A673 (cell line): ENCODE measurements around the gene GIMAP8.

ENCODE experiments used
- CTCF ChIP-seq: fragments of 300-800, 200-600 bp; sonication (generic); conservative IDR thresholded peaks from 2 replicates; pipeline ENCODE4 v1.5.1; 2017; ENCODE audit warnings: low read depth, mild to moderate bottlenecking, antibody characterized with exemption, low read length, moderate library complexity, mixed read lengths
- EZH2 ChIP-seq: fragments of 200-600 bp; sonication (generic); IDR thresholded peaks from 2 replicates; pipeline ENCODE4 v1.6.1; 2017; ENCODE audit warnings: borderline replicate concordance, low read depth, mild to moderate bottlenecking, mixed read lengths, antibody characterized with exemption, low read length; ENCODE audit not compliant: poor library complexity, severe bottlenecking

GRCh38 chr7:150502519-150502918 is 52.1 kb downstream of the GIMAP8 start:
- TF ChIP-seq CTCF (no peak), EZH2 (no peak)
